Skeletal muscle satellite cell (primary cell): ENCODE results near the gene TEX22.

Experiments
- H3K27me3 ChIP-seq: 2 replicates; pipeline ENCODE4 v1.7.0; 2013; ENCODE audit warnings: low read length; ENCODE audit not compliant: control insufficient read depth, insufficient read depth
- H3K36me3 ChIP-seq: 2 replicates; pipeline ENCODE4 v1.7.0; 2013; ENCODE audit warnings: mild to moderate bottlenecking, control low read depth, low read length; ENCODE audit not compliant: insufficient read depth
- H3K4me1 ChIP-seq: 2 replicates; pipeline ENCODE4 v1.7.0; 2013; ENCODE audit warnings: low read length; ENCODE audit not compliant: control insufficient read depth, insufficient read depth
- H3K4me2 ChIP-seq: 2 replicates; pipeline ENCODE4 v1.7.0; 2013; ENCODE audit warnings: mild to moderate bottlenecking, low read length
- H3K4me3 ChIP-seq: 2 replicates; pipeline ENCODE4 v1.7.0; 2013; ENCODE audit warnings: low read length
- H3K9ac ChIP-seq: 2 replicates; pipeline ENCODE4 v1.7.0; 2013; ENCODE audit warnings: mild to moderate bottlenecking, low read depth, low read length, moderate library complexity
- H3K9me3 ChIP-seq: replicated peaks from 2 replicates; pipeline ENCODE4 v1.7.0; 2013; ENCODE audit warnings: mild to moderate bottlenecking, control low read depth, low read length

TEX22 gene

GRCh38 chr14:105430565-105430964, 32.2 kb downstream of the TEX22 start:
- H3K36me3 ChIP-seq = peaks cover 19% of the 10 kb centered on the region
- peak overlapping the region; percentile 9 for H3K4me3 ChIP-seq
- H3K4me1 ChIP-seq = peaks cover 20% of the 10 kb centered on the region
- H3K27me3 ChIP-seq = no peaks in the 10 kb centered on the region
- peak overlapping the region; percentile 15 for H3K9ac ChIP-seq
- H3K4me2 ChIP-seq = peak overlapping the region; percentile 70
- H3K9me3 ChIP-seq = no peaks in the 10 kb centered on the region

DNA sequence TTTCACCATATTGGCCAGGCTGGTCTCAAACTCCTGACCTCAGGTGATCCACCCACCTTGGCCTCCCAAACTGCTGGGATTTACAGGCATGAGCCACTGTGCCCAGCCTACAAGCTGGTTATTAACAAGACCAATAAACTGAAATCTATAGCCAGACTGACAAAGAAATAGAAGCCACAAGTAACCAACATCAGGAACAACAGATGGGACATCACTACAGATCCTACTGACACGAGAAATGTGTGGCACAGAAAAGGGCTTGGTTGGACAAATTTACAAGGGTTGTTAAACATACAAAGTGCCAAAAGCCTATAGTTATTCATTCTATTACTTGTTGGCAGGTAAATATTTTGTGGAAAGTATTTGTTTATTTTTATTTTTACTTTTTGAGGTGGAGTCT, 32.9 kb downstream of the TEX22 start:
- Histone ChIP-seq H3K4me2 (peak overlapping the region; percentile 70), H3K9ac (peak overlapping the region; percentile 15), H3K4me3 (no peak overlapping the region), H3K27me3 (no peaks in the 10 kb centered on the region), H3K4me1 (peaks cover 20% of the 10 kb centered on the region), H3K9me3 (no peaks in the 10 kb centered on the region), H3K36me3 (peaks cover 19% of the 10 kb centered on the region)

DNA sequence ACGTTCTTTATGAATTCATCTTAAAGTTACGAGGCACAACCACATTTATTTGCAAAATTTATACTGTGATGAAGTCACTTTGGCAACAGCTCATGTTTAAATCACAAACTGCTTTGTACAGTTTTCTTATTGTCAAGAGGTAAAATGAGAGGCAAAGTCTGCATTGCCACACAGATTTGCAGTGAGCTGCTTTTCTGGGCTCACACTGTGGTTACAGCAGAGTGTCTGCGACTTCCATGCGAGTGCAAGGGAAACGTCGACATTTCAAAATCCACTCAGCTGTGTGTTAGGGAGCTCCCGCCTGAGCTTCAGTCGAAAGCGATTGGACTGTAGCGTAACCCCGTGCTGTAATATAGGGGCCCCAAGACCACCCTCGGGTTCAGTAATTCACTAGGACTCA, 34.3 kb downstream of the TEX22 start:
- H3K4me1 ChIP-seq = peaks cover 20% of the 10 kb centered on the region
- peaks cover 18% of the 10 kb centered on the region for H3K36me3 ChIP-seq
- H3K4me3 ChIP-seq = no peak overlapping the region
- no peak overlapping the region for H3K4me2 ChIP-seq
- no peaks in the 10 kb centered on the region for H3K27me3 ChIP-seq
- no peak overlapping the region for H3K9ac ChIP-seq
- no peaks in the 10 kb centered on the region for H3K9me3 ChIP-seq

GRCh38 chr14:105433161-105433605, 34.8 kb downstream of the TEX22 start:
- Histone ChIP-seq H3K27me3 (no peaks in the 10 kb centered on the region), H3K4me1 (peaks cover 20% of the 10 kb centered on the region), H3K4me2 (no peak overlapping the region), H3K4me3 (no peak overlapping the region), H3K36me3 (peaks cover 18% of the 10 kb centered on the region), H3K9me3 (no peaks in the 10 kb centered on the region), H3K9ac (no peak overlapping the region)

- no peaks in the 10 kb centered on the region for H3K27me3 ChIP-seq
- H3K4me2 ChIP-seq = no peak overlapping the region
- H3K4me3 ChIP-seq = no peak overlapping the region
- H3K4me1 ChIP-seq = peaks cover 8% of the 10 kb centered on the region
- peaks cover 28% of the 10 kb centered on the region for H3K36me3 ChIP-seq
- no peaks in the 10 kb centered on the region for H3K9me3 ChIP-seq
- no peak overlapping the region for H3K9ac ChIP-seq
Measured at GRCh38 chr14:105436402-105436801, 38.1 kb downstream of the TEX22 start.

DNA sequence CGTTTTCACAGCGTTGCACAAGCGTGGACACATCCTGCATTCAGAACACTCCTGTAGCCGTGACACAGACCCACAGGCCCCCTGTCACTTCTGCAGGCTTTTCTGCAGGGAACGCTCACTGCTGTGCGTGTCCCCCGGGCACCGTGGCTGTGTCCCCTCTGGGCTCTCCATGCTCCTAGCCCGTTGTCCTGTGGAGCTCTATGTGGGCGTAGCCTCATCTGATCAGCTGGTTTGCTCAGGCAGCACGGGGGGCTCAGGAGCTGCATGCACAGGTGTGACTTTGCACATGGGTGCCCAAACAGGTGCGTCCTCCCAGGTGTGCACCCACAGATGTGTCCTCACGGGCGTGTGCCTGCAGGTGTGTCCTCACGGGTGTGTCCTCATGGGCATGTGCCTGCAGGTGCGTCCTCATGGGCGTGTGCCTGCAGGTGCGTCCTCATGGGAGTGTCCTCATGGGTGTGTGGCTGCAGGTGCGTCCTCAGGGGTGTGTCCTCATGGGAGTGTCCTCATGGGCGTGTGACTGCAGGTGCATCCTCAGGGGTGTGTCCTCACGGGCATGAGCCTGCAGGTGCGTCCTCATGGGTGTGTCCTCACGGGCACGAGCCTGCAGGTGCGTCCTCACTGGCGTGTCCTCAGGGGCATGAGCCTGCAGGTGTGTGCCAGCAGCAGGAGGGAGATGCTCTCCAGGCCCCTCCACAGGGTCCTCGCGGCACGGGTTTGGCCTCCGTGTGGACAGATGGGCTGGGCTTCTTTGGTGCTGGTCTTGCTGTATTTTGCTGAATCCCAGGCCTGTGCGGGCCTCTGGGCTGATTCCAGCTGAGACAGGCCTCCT, 38.8 kb downstream of the TEX22 start:
- H3K36me3 ChIP-seq = peaks cover 33% of the 10 kb centered on the region
- H3K9ac ChIP-seq = no peak overlapping the region
- peaks cover 5% of the 10 kb centered on the region for H3K4me1 ChIP-seq
- no peak overlapping the region for H3K4me3 ChIP-seq
- H3K4me2 ChIP-seq = no peak overlapping the region
- no peaks in the 10 kb centered on the region for H3K9me3 ChIP-seq
- no peaks in the 10 kb centered on the region for H3K27me3 ChIP-seq

DNA sequence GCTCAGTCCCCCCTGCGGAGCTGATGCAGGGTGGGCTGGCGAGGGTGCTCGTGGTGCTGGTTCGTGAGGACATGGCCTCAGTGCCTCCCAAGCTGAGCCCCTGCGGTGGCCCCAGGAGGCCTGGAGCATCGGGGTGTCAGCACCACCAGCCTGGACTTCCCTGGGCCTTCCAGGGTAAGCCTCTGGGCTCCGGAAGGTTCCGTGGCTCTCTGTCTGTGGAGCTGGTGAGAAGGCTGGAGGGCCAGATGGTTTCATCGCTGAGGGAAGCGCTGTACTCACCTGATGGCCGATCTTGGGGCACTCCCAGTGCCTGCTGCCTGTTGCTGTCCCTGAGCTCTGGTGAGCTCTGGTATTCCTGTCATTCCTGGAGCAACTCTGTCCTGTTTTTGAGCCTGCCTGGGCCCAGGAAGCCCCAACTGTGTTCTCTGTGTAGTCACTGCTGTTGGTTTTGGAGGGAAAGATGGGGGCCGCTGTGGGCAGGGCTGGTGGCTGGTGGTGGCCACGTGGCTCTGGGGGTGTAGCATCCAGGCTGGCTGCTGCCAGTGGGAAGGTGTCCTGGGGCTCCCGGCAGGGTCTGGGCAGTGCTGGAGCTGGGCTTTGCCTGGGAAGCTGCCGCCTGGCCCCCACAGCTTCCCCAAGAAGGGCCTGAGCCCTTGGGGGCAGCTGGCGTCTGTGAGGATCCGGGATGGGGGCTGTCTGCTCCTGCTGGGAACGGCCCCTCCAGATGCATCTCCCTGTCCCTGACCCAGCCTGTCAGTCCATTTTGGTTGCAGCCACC, 39.6 kb downstream of the TEX22 start:
- H3K36me3 ChIP-seq = peaks cover 37% of the 10 kb centered on the region
- no peaks in the 10 kb centered on the region for H3K9me3 ChIP-seq
- no peak overlapping the region for H3K4me2 ChIP-seq
- no peak overlapping the region for H3K4me3 ChIP-seq
- H3K4me1 ChIP-seq = peaks cover 5% of the 10 kb centered on the region
- no peak overlapping the region for H3K9ac ChIP-seq
- H3K27me3 ChIP-seq = no peaks in the 10 kb centered on the region

DNA sequence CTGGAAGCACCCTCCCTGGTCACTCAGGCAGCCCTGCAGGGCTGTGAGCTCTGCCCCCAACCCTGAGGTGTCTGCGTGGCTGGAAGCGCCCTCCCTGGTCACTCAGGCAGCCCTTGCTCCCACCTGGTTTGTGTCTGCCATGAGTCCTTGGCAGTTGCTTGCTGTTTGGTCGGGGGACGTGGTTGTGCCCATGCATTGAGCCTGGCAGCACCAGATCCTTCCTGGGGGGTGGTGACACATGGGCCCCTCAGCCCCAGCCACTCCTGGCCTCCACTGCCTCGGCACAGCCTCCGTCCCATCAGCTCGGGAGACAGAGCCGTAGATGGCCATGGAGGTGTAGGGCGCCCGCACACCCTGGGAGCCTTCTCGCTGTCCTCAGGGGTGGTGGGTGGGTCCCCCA, 40.8 kb downstream of the TEX22 start:
- no peak overlapping the region for H3K9ac ChIP-seq
- H3K9me3 ChIP-seq = no peaks in the 10 kb centered on the region
- peaks cover 40% of the 10 kb centered on the region for H3K36me3 ChIP-seq
- peaks cover 5% of the 10 kb centered on the region for H3K4me1 ChIP-seq
- no peak overlapping the region for H3K4me3 ChIP-seq
- no peaks in the 10 kb centered on the region for H3K27me3 ChIP-seq
- H3K4me2 ChIP-seq = no peak overlapping the region

GRCh38 chr14:105439710-105440553, 41.6 kb downstream of the TEX22 start:
- Histone ChIP-seq H3K9ac (no peak overlapping the region), H3K4me3 (no peak overlapping the region), H3K4me2 (no peak overlapping the region), H3K27me3 (no peaks in the 10 kb centered on the region), H3K4me1 (peaks cover 5% of the 10 kb centered on the region), H3K36me3 (peaks cover 40% of the 10 kb centered on the region), H3K9me3 (no peaks in the 10 kb centered on the region)

GRCh38 chr14:105440554-105440900, 42.2 kb downstream of the TEX22 start:
- no peak overlapping the region for H3K4me2 ChIP-seq
- H3K27me3 ChIP-seq = no peaks in the 10 kb centered on the region
- no peaks in the 10 kb centered on the region for H3K9me3 ChIP-seq
- H3K4me1 ChIP-seq = peaks cover 5% of the 10 kb centered on the region
- no peak overlapping the region for H3K4me3 ChIP-seq
- H3K9ac ChIP-seq = no peak overlapping the region
- peaks cover 40% of the 10 kb centered on the region for H3K36me3 ChIP-seq

- Histone ChIP-seq H3K36me3 (peaks cover 41% of the 10 kb centered on the region), H3K9me3 (no peaks in the 10 kb centered on the region), H3K27me3 (no peaks in the 10 kb centered on the region)
Measured at GRCh38 chr14:105440992-105441391, 42.7 kb downstream of the TEX22 start.

More at GRCh38 chr14:105440992-105441391, 42.7 kb downstream of the TEX22 start:
- H3K9ac ChIP-seq = no peak overlapping the region
- H3K4me2 ChIP-seq = no peak overlapping the region
- H3K4me3 ChIP-seq = no peak overlapping the region
- peaks cover 5% of the 10 kb centered on the region for H3K4me1 ChIP-seq
